ENCODE data around the gene RTKN2. TPM values are rescaled to one million over a fixed set of nuclear protein-coding genes. Genes with fewer than 3 reads are reported as not detected.

The RTKN2 gene
- total RNA-seq, 1 donor from 2014 or later = 27.5 TPM

GRCh38 chr10:62258926-62259325 is 9.7 kb downstream of the RTKN2 start:
- TF ChIP-seq CTCF (conservative IDR thresholded peaks at IDR 0.05) = no peak
- Mint-ChIP-seq H3K27ac (ENCODE audit: unreplicated experiment) (no peak overlapping the region), H3K27me3 (ENCODE audit: low read depth) (no peaks in the 10 kb centered on the region), H3K4me3 (no peak overlapping the region), H3K36me3 (ENCODE audit: low read depth) (peaks cover 16% of the 10 kb centered on the region), H3K9me3 (no peaks in the 10 kb centered on the region), H3K4me1 (peaks cover 1% of the 10 kb centered on the region)
- no peak for DNase-seq (ENCODE audit: low read depth, low spot score)

GRCh38 chr10:62253704-62254103 is 14.9 kb downstream of the RTKN2 start:
- no peaks in the 10 kb centered on the region for H3K9me3 Mint-ChIP-seq
- H3K4me1 Mint-ChIP-seq = peaks cover 14% of the 10 kb centered on the region
- no peak overlapping the region for H3K27ac Mint-ChIP-seq (ENCODE audit: unreplicated experiment)
- H3K27me3 Mint-ChIP-seq (ENCODE audit: low read depth) = no peaks in the 10 kb centered on the region
- peaks cover 9% of the 10 kb centered on the region for H3K36me3 Mint-ChIP-seq (ENCODE audit: low read depth)
- no peak for DNase-seq (ENCODE audit: low read depth, low spot score)
- no peak for TF ChIP-seq CTCF (conservative IDR thresholded peaks at IDR 0.05)
- H3K4me3 Mint-ChIP-seq = no peak overlapping the region

GRCh38 chr10:62252051-62252450 is 16.6 kb downstream of the RTKN2 start:
- TF ChIP-seq CTCF (conservative IDR thresholded peaks at IDR 0.05) = no peak
- DNase-seq (ENCODE audit: low read depth, low spot score) = no peak
- H3K36me3 Mint-ChIP-seq (ENCODE audit: low read depth) = peaks cover 9% of the 10 kb centered on the region
- H3K9me3 Mint-ChIP-seq = no peaks in the 10 kb centered on the region
- no peak overlapping the region for H3K27ac Mint-ChIP-seq (ENCODE audit: unreplicated experiment)
- H3K4me3 Mint-ChIP-seq = no peak overlapping the region
- H3K4me1 Mint-ChIP-seq = peaks cover 14% of the 10 kb centered on the region
- no peaks in the 10 kb centered on the region for H3K27me3 Mint-ChIP-seq (ENCODE audit: low read depth)

GRCh38 chr10:62250594-62251198 is 17.9 kb downstream of the RTKN2 start:
- no peak overlapping the region for H3K4me3 Mint-ChIP-seq
- peaks cover 9% of the 10 kb centered on the region for H3K36me3 Mint-ChIP-seq (ENCODE audit: low read depth)

GRCh38 chr10:62249957-62250356 is 18.7 kb downstream of the RTKN2 start:
- TF ChIP-seq CTCF (conservative IDR thresholded peaks at IDR 0.05) = no peak
- no peak overlapping the region for H3K27ac Mint-ChIP-seq (ENCODE audit: unreplicated experiment)
- H3K36me3 Mint-ChIP-seq (ENCODE audit: low read depth) = peaks cover 7% of the 10 kb centered on the region
- no peak for DNase-seq (ENCODE audit: low read depth, low spot score)
- peaks cover 14% of the 10 kb centered on the region for H3K4me1 Mint-ChIP-seq
- no peaks in the 10 kb centered on the region for H3K9me3 Mint-ChIP-seq
- no peaks in the 10 kb centered on the region for H3K27me3 Mint-ChIP-seq (ENCODE audit: low read depth)
- no peak overlapping the region for H3K4me3 Mint-ChIP-seq

More at GRCh38 chr10:62250594-62251198, 17.9 kb downstream of the RTKN2 start:
- no peak for DNase-seq (ENCODE audit: low read depth, low spot score)
- Mint-ChIP-seq H3K27me3 (ENCODE audit: low read depth) (no peaks in the 10 kb centered on the region), H3K4me1 (peaks cover 14% of the 10 kb centered on the region), H3K27ac (ENCODE audit: unreplicated experiment) (no peak overlapping the region), H3K9me3 (no peaks in the 10 kb centered on the region)
- TF ChIP-seq CTCF (conservative IDR thresholded peaks at IDR 0.05) = no peak

Measured in neural crest cell (in vitro differentiated cells).